ENCODE results near the gene CES1. TPM values are rescaled to one million over a fixed set of nuclear protein-coding genes. Genes with fewer than 3 reads are reported as not detected.
"Not testable (repeated sequence)": the region's sequence is repeated elsewhere in the genome, so short reads cannot be mapped to it uniquely, and the experiment has no call there.

Gene CES1
- total RNA-seq, 1 donor from 2014 or later: 0.58 TPM

- not testable (repeated sequence) for H3K36me3 Mint-ChIP-seq (ENCODE audit: low read depth); H3K27me3 Mint-ChIP-seq (ENCODE audit: low read depth); H3K4me3 Mint-ChIP-seq; H3K4me1 Mint-ChIP-seq; DNase-seq (ENCODE audit: low read depth, low spot score); H3K27ac Mint-ChIP-seq (ENCODE audit: unreplicated experiment); H3K9me3 Mint-ChIP-seq
Observed at GRCh38 chr16:55791512-55791911, 41.4 kb downstream of the CES1 start.

GRCh38 chr16:55790240-55790639, 42.7 kb downstream of the CES1 start:
- not testable (repeated sequence) for H3K9me3 Mint-ChIP-seq; H3K4me3 Mint-ChIP-seq; DNase-seq (ENCODE audit: low read depth, low spot score); H3K4me1 Mint-ChIP-seq; H3K36me3 Mint-ChIP-seq (ENCODE audit: low read depth); H3K27me3 Mint-ChIP-seq (ENCODE audit: low read depth); H3K27ac Mint-ChIP-seq (ENCODE audit: unreplicated experiment)

- H3K27me3 Mint-ChIP-seq (ENCODE audit: low read depth): peaks cover 35% of the 10 kb centered on the region
- not testable (repeated sequence) for H3K36me3 Mint-ChIP-seq (ENCODE audit: low read depth); H3K4me1 Mint-ChIP-seq; H3K4me3 Mint-ChIP-seq; H3K9me3 Mint-ChIP-seq; DNase-seq (ENCODE audit: low read depth, low spot score); H3K27ac Mint-ChIP-seq (ENCODE audit: unreplicated experiment)
Observed at GRCh38 chr16:55782793-55783091, 50.2 kb downstream of the CES1 start.

- not testable (repeated sequence) for H3K27ac Mint-ChIP-seq (ENCODE audit: unreplicated experiment); H3K4me3 Mint-ChIP-seq; H3K4me1 Mint-ChIP-seq; H3K9me3 Mint-ChIP-seq; DNase-seq (ENCODE audit: low read depth, low spot score); H3K36me3 Mint-ChIP-seq (ENCODE audit: low read depth)
- peaks cover 35% of the 10 kb centered on the region for H3K27me3 Mint-ChIP-seq (ENCODE audit: low read depth)
Observed at GRCh38 chr16:55782091-55782792, 50.7 kb downstream of the CES1 start.

DNA sequence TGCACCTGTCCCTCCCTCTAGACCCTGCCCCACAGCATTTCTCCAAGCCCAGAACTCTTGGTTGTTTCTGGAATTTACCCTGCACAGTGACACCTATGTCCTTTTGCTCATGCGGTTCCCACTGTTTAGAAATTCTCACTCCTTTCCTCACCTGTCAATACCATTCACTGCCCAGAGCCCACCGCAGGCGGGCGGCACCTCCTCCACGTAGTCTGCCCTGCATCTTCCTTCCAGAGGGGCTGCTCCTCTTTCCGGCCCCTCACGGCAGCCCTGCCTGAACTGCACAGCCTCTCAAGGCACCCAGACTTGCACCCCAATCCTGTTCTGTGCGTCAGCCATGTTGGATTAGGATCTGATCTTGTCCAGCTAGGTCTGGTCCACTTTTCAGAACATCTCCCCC, 51.4 kb downstream of the CES1 start:
- peaks cover 35% of the 10 kb centered on the region for H3K27me3 Mint-ChIP-seq (ENCODE audit: low read depth)
- not testable (repeated sequence) for DNase-seq (ENCODE audit: low read depth, low spot score); H3K36me3 Mint-ChIP-seq (ENCODE audit: low read depth); H3K4me1 Mint-ChIP-seq; H3K4me3 Mint-ChIP-seq; H3K27ac Mint-ChIP-seq (ENCODE audit: unreplicated experiment); H3K9me3 Mint-ChIP-seq

GRCh38 chr16:55780095-55780407, 52.8 kb downstream of the CES1 start:
- H3K9me3 Mint-ChIP-seq; H3K36me3 Mint-ChIP-seq (ENCODE audit: low read depth); H3K27ac Mint-ChIP-seq (ENCODE audit: unreplicated experiment); H3K4me1 Mint-ChIP-seq; H3K4me3 Mint-ChIP-seq; DNase-seq (ENCODE audit: low read depth, low spot score): not testable (repeated sequence)
- H3K27me3 Mint-ChIP-seq (ENCODE audit: low read depth): peaks cover 29% of the 10 kb centered on the region

GRCh38 chr16:55779402-55780094, 53.3 kb downstream of the CES1 start:
- Mint-ChIP-seq H3K27ac (ENCODE audit: unreplicated experiment) (no peak overlapping the region), H3K4me3 (no peak overlapping the region), H3K27me3 (ENCODE audit: low read depth) (peaks cover 29% of the 10 kb centered on the region), H3K9me3 (peaks cover 2% of the 10 kb centered on the region), H3K36me3 (ENCODE audit: low read depth) (no peaks in the 10 kb centered on the region), H3K4me1 (no peaks in the 10 kb centered on the region)
- no peak for TF ChIP-seq CTCF (conservative IDR thresholded peaks at IDR 0.05)
- no peak for DNase-seq (ENCODE audit: low read depth, low spot score)

GRCh38 chr16:55778757-55779156, 54.1 kb downstream of the CES1 start:
- H3K27me3 Mint-ChIP-seq (ENCODE audit: low read depth): peaks cover 33% of the 10 kb centered on the region
- no peak overlapping the region for H3K4me3 Mint-ChIP-seq
- no peaks in the 10 kb centered on the region for H3K4me1 Mint-ChIP-seq
- H3K36me3 Mint-ChIP-seq (ENCODE audit: low read depth): no peaks in the 10 kb centered on the region
- no peak for DNase-seq (ENCODE audit: low read depth, low spot score)
- TF ChIP-seq CTCF (conservative IDR thresholded peaks at IDR 0.05): no peak
- peaks cover 2% of the 10 kb centered on the region for H3K9me3 Mint-ChIP-seq
- H3K27ac Mint-ChIP-seq (ENCODE audit: unreplicated experiment): no peak overlapping the region

All from neural crest cell (in vitro differentiated cells).